ENCODE measurements around the gene NUDT22. TPM values are rescaled to one million over a fixed set of nuclear protein-coding genes. Genes with fewer than 3 reads are reported as not detected.
A peak's percentile ranks its signal among the peaks of the same experiment; 100 is the strongest.

The NUDT22 gene, protein sequence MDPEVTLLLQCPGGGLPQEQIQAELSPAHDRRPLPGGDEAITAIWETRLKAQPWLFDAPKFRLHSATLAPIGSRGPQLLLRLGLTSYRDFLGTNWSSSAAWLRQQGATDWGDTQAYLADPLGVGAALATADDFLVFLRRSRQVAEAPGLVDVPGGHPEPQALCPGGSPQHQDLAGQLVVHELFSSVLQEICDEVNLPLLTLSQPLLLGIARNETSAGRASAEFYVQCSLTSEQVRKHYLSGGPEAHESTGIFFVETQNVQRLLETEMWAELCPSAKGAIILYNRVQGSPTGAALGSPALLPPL
- 59.0 TPM for polyA plus RNA-seq (2013, experiment 1 of 2)
- 59.6 TPM for polyA plus RNA-seq (2013, experiment 2 of 2)

DNA sequence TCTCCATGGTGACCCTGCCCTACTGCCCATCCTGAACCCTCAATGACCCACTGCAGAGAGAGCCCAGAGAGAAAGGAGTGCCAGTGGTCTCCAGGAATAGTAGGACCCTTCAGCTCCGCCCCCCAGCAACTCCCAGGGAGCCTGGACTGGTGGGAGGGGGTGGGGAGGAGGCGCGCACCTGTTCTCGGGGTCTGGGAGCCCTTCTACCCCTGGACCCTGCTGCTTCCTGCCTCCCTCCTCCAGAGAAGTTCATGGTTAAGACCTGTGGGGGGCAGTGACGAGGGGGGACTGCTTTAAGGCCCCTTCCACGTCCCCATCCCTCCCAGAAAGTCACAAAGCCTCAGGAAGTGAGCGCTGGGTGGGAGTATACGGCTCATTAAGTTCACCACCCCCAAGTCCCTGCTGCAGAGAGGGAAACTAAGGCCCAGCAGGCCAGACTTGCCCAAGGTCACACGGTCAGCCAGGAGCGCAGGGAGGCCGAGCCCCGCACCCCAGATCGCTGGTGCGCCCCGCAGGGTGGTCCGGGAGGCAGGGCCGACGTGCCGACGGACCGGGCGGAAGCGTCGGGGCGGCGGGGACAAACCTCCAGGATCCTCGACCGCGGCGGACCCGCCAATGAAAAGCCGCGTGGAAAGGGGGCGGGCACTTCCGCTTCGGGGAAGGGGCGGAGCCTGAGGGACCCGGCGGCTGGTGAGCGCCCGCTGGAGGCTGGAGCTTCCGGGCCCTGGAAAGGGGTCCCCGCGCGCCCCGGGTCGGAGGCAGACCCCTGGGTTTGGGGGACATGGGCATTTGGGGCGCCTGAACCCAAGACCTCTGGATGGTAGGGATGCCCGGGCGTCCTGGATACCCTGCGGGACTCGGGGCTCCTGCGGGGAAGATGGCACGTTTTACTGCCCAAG is at the start of gene NUDT22, which contains the start of gene TRPT1:
NUDT22 (plus strand) TSS at position 667 of the 899 bp plus-strand sequence. CDS start 379 bp downstream, outside the sequence.
TRPT1 (minus strand) TSS at position 579 of the 899 bp plus-strand sequence; CDS start at position 253, 326 bp downstream.
- Histone ChIP-seq H3K27ac (ENCODE audit: low read depth, low read length) (peak within 1 kb of the TSS; percentile 45), H3K79me2 (ENCODE audit: control insufficient read depth, insufficient read depth, low read length) (no peaks in the 10 kb centered on the region), H2BK15ac (replicated peaks; ENCODE audit: low read depth) (no peak within 1 kb of the TSS), H3K36me3 (ENCODE audit: control insufficient read depth, insufficient read depth, low read length) (no peaks in the 10 kb centered on the region), H3K27me3 (ENCODE audit: insufficient read depth, low read length, poor library complexity) (no peaks in the 10 kb centered on the region), H2AK5ac (ENCODE audit: low read length) (no peak within 1 kb of the TSS), H3K4ac (ENCODE audit: low read depth, low read length) (peak within 1 kb of the TSS; percentile 25), H4K5ac (ENCODE audit: low read length) (no peak within 1 kb of the TSS), H3K4me2 (ENCODE audit: low read length) (peak within 1 kb of the TSS; percentile 83), H3K56ac (ENCODE audit: low read length) (peak within 1 kb of the TSS; percentile 97), H3K18ac (ENCODE audit: low read length) (peak within 1 kb of the TSS; percentile 44), H3K4me3 (ENCODE audit: low read length) (peak within 1 kb of the TSS; percentile 77), H2BK120ac (ENCODE audit: low read depth, low read length) (no peak within 1 kb of the TSS), H4K8ac (ENCODE audit: low read depth, low read length) (peak within 1 kb of the TSS; percentile 41), H3K23ac (ENCODE audit: low read length) (peak within 1 kb of the TSS; percentile 29), H3K79me1 (ENCODE audit: low read length) (peaks cover 4% of the 10 kb centered on the region), H2BK5ac (ENCODE audit: low read length) (peak within 1 kb of the TSS; percentile 80), H3K4me1 (ENCODE audit: control insufficient read depth, low read depth, low read length) (peaks cover 2% of the 10 kb centered on the region), H3K9ac (ENCODE audit: low read length) (peak within 1 kb of the TSS; percentile 96)
- no CpG with 5 or more reads among the region's 54 CpGs for WGBS (ENCODE audit: extremely low coverage, insufficient coverage, low lambda C conversion rate)
- peak; percentile 85 for DNase-seq

DNA sequence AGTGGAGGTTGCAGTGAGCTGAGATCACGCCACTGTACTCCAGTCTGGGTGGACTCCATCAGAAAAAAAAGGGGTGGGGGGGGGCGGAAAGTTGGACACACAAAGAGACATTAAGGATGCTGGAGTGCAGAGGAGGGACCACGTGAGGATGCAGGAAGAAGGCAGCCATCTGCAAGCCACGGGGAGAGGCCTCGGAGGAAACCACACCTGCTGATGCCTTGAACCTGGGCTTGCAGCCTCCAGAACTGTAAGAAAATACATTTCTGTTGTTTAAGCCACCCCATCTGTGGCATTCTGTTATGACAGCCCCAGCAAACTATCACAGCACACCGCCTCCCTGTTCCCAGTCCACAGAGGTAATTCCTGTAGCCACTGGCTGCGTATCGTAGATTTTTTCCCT is 49.3 kb upstream of the NUDT22 start:
- no peaks in the 10 kb centered on the region for H3K79me2 ChIP-seq (ENCODE audit: control insufficient read depth, insufficient read depth, low read length)
- no peaks in the 10 kb centered on the region for H3K27me3 ChIP-seq (ENCODE audit: insufficient read depth, low read length, poor library complexity)
- no peak overlapping the region for H2AK5ac ChIP-seq (ENCODE audit: low read length)
- no peak overlapping the region for H2BK15ac ChIP-seq (replicated peaks; ENCODE audit: low read depth)
- no CpG with 5 or more reads among the region's 8 CpGs for WGBS (ENCODE audit: extremely low coverage, insufficient coverage, low lambda C conversion rate)
- no peak overlapping the region for H4K5ac ChIP-seq (ENCODE audit: low read length)
- H3K18ac ChIP-seq (ENCODE audit: low read length), result no peak overlapping the region
- no peak overlapping the region for H3K56ac ChIP-seq (ENCODE audit: low read length)
- no peak overlapping the region for H3K23ac ChIP-seq (ENCODE audit: low read length)
- H3K9ac ChIP-seq (ENCODE audit: low read length), result no peak overlapping the region
- H3K27ac ChIP-seq (ENCODE audit: low read depth, low read length), result no peak overlapping the region
- H3K36me3 ChIP-seq (ENCODE audit: control insufficient read depth, insufficient read depth, low read length), result no peaks in the 10 kb centered on the region
- H3K4me1 ChIP-seq (ENCODE audit: control insufficient read depth, low read depth, low read length), result no peaks in the 10 kb centered on the region
- no peak overlapping the region for H2BK5ac ChIP-seq (ENCODE audit: low read length)
- H3K4me2 ChIP-seq (ENCODE audit: low read length), result no peak overlapping the region
- no peak overlapping the region for H2BK120ac ChIP-seq (ENCODE audit: low read depth, low read length)
- H3K4me3 ChIP-seq (ENCODE audit: low read length), result no peak overlapping the region
- no peak overlapping the region for H3K4ac ChIP-seq (ENCODE audit: low read depth, low read length)
- DNase-seq, result no peak
- H4K8ac ChIP-seq (ENCODE audit: low read depth, low read length), result no peak overlapping the region
- H3K79me1 ChIP-seq (ENCODE audit: low read length), result no peaks in the 10 kb centered on the region

DNA sequence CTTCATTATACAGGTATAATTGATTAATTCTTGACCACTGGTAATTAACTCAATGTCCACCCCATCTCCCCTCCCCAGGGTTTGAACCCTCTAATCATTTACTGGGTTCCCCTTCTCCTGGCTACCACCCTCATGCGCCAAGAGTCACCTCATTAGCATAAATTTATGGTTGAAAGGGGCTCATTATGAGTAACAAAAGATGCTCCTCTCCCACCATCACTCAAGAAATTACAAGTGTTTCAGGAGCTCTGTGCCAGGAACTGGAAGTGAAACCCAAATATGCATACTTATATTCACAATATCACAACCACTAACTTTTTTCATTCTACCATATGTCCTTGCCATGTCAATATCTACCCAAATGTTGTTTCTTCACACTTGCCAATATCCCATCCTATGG is 47.9 kb upstream of the NUDT22 start:
- H3K23ac ChIP-seq (ENCODE audit: low read length), result no peak overlapping the region
- no peak overlapping the region for H3K27ac ChIP-seq (ENCODE audit: low read depth, low read length)
- H2BK15ac ChIP-seq (replicated peaks; ENCODE audit: low read depth), result no peak overlapping the region
- H3K79me1 ChIP-seq (ENCODE audit: low read length), result peaks cover under 1% of the 10 kb centered on the region
- no peak overlapping the region for H3K4me3 ChIP-seq (ENCODE audit: low read length)
- H2BK120ac ChIP-seq (ENCODE audit: low read depth, low read length), result no peak overlapping the region
- H4K8ac ChIP-seq (ENCODE audit: low read depth, low read length), result no peak overlapping the region
- H4K5ac ChIP-seq (ENCODE audit: low read length), result no peak overlapping the region
- no peak overlapping the region for H3K9ac ChIP-seq (ENCODE audit: low read length)
- DNase-seq, result no peak
- no CpG with 5 or more reads among the region's 1 CpG for WGBS (ENCODE audit: extremely low coverage, insufficient coverage, low lambda C conversion rate)
- H3K18ac ChIP-seq (ENCODE audit: low read length), result no peak overlapping the region
- no peaks in the 10 kb centered on the region for H3K27me3 ChIP-seq (ENCODE audit: insufficient read depth, low read length, poor library complexity)
- no peak overlapping the region for H2BK5ac ChIP-seq (ENCODE audit: low read length)
- H3K4ac ChIP-seq (ENCODE audit: low read depth, low read length), result no peak overlapping the region
- no peaks in the 10 kb centered on the region for H3K79me2 ChIP-seq (ENCODE audit: control insufficient read depth, insufficient read depth, low read length)
- no peak overlapping the region for H3K4me2 ChIP-seq (ENCODE audit: low read length)
- H2AK5ac ChIP-seq (ENCODE audit: low read length), result no peak overlapping the region
- no peak overlapping the region for H3K56ac ChIP-seq (ENCODE audit: low read length)
- H3K36me3 ChIP-seq (ENCODE audit: control insufficient read depth, insufficient read depth, low read length), result no peaks in the 10 kb centered on the region
- no peaks in the 10 kb centered on the region for H3K4me1 ChIP-seq (ENCODE audit: control insufficient read depth, low read depth, low read length)

DNA sequence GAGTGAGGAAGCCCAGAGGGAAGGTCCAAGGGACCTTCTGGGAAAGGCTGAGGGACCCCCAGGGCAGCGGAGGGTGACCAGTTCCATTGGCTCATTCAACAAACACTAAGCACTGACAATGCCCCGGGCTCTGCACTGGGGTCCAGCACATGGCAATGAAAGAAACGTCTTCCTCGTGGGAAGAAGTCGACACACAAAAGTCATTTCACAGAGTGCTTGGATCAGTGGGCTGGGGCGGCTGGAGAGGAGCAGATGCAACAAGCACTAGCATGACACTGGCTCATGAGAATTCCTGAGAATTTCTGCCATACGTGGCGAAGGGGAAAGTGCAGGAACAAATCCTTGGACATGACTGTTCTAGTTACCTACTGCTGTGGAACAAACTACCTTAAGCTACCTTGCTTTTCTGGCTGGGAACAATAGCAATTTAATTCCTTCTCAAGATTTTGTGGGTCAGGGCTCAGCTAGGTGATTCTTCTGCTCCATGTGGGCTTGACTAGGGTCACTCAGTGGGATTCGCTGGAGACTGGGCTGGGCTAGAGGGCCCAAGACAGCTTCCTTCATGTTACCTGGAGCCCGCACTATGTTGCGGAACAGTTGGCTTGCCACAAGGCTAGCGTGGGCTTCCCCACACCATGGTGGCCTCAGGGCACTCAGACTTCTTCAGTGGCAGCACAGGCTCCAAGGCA is 47.0 kb upstream of the NUDT22 start:
- no peak overlapping the region for H3K4ac ChIP-seq (ENCODE audit: low read depth, low read length)
- no peak for DNase-seq
- H3K4me3 ChIP-seq (ENCODE audit: low read length), result no peak overlapping the region
- no peak overlapping the region for H4K5ac ChIP-seq (ENCODE audit: low read length)
- peaks cover 8% of the 10 kb centered on the region for H3K79me1 ChIP-seq (ENCODE audit: low read length)
- H3K79me2 ChIP-seq (ENCODE audit: control insufficient read depth, insufficient read depth, low read length), result peaks cover 2% of the 10 kb centered on the region
- H3K23ac ChIP-seq (ENCODE audit: low read length), result no peak overlapping the region
- no peak overlapping the region for H2AK5ac ChIP-seq (ENCODE audit: low read length)
- no peak overlapping the region for H2BK5ac ChIP-seq (ENCODE audit: low read length)
- H3K18ac ChIP-seq (ENCODE audit: low read length), result no peak overlapping the region
- H3K4me1 ChIP-seq (ENCODE audit: control insufficient read depth, low read depth, low read length), result no peaks in the 10 kb centered on the region
- no peaks in the 10 kb centered on the region for H3K27me3 ChIP-seq (ENCODE audit: insufficient read depth, low read length, poor library complexity)
- no peak overlapping the region for H3K9ac ChIP-seq (ENCODE audit: low read length)
- no peak overlapping the region for H2BK15ac ChIP-seq (replicated peaks; ENCODE audit: low read depth)
- H4K8ac ChIP-seq (ENCODE audit: low read depth, low read length), result no peak overlapping the region
- WGBS (ENCODE audit: extremely low coverage, insufficient coverage, low lambda C conversion rate), result no CpG with 5 or more reads among the region's 12 CpGs
- no peak overlapping the region for H3K4me2 ChIP-seq (ENCODE audit: low read length)
- no peak overlapping the region for H2BK120ac ChIP-seq (ENCODE audit: low read depth, low read length)
- no peak overlapping the region for H3K56ac ChIP-seq (ENCODE audit: low read length)
- H3K36me3 ChIP-seq (ENCODE audit: control insufficient read depth, insufficient read depth, low read length), result no peaks in the 10 kb centered on the region
- no peak overlapping the region for H3K27ac ChIP-seq (ENCODE audit: low read depth, low read length)

DNA sequence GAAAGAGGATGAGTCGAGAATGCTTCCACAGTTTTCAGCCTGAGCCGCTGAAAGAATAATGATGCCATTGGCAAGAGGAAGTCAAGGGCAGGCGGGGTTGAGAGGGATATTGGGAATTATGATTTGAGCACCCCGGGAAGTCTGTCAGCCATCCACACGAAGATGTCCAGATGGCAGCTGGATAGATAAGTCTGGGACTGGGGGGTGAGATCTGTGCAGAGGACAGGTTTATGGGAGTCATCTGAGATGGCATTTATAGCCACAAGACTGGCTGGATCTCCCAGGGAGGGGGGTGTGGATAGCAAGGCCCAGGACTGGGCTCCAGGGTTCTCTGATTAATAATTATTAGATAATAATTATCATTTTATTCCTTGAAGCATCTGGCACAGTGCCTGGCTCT is 45.2 kb upstream of the NUDT22 start:
- no CpG with 5 or more reads among the region's 5 CpGs for WGBS (ENCODE audit: extremely low coverage, insufficient coverage, low lambda C conversion rate)
- no peak overlapping the region for H3K4me3 ChIP-seq (ENCODE audit: low read length)

More for the DNA sequence above, 45.2 kb upstream of the NUDT22 start:
- H3K36me3 ChIP-seq (ENCODE audit: control insufficient read depth, insufficient read depth, low read length), result no peaks in the 10 kb centered on the region
- no peak overlapping the region for H3K56ac ChIP-seq (ENCODE audit: low read length)
- H3K27ac ChIP-seq (ENCODE audit: low read depth, low read length), result no peak overlapping the region
- H4K5ac ChIP-seq (ENCODE audit: low read length), result no peak overlapping the region
- no peak overlapping the region for H2BK5ac ChIP-seq (ENCODE audit: low read length)
- peaks cover 2% of the 10 kb centered on the region for H3K79me2 ChIP-seq (ENCODE audit: control insufficient read depth, insufficient read depth, low read length)
- H2BK15ac ChIP-seq (replicated peaks; ENCODE audit: low read depth), result no peak overlapping the region
- H3K18ac ChIP-seq (ENCODE audit: low read length), result no peak overlapping the region
- no peaks in the 10 kb centered on the region for H3K27me3 ChIP-seq (ENCODE audit: insufficient read depth, low read length, poor library complexity)
- no peak overlapping the region for H3K4ac ChIP-seq (ENCODE audit: low read depth, low read length)
- no peaks in the 10 kb centered on the region for H3K4me1 ChIP-seq (ENCODE audit: control insufficient read depth, low read depth, low read length)
- H3K4me2 ChIP-seq (ENCODE audit: low read length), result no peak overlapping the region
- H2BK120ac ChIP-seq (ENCODE audit: low read depth, low read length), result no peak overlapping the region
- H4K8ac ChIP-seq (ENCODE audit: low read depth, low read length), result no peak overlapping the region
- H2AK5ac ChIP-seq (ENCODE audit: low read length), result no peak overlapping the region
- H3K23ac ChIP-seq (ENCODE audit: low read length), result no peak overlapping the region
- no peak overlapping the region for H3K9ac ChIP-seq (ENCODE audit: low read length)
- H3K79me1 ChIP-seq (ENCODE audit: low read length), result peaks cover 8% of the 10 kb centered on the region
- no peak for DNase-seq
